ENCODE results near the gene IYD. TPM values are rescaled to one million over a fixed set of nuclear protein-coding genes. Genes with fewer than 3 reads are reported as not detected.

Gene IYD
- total RNA-seq, 1 experiment from 2014 or later = not detected

DNA sequence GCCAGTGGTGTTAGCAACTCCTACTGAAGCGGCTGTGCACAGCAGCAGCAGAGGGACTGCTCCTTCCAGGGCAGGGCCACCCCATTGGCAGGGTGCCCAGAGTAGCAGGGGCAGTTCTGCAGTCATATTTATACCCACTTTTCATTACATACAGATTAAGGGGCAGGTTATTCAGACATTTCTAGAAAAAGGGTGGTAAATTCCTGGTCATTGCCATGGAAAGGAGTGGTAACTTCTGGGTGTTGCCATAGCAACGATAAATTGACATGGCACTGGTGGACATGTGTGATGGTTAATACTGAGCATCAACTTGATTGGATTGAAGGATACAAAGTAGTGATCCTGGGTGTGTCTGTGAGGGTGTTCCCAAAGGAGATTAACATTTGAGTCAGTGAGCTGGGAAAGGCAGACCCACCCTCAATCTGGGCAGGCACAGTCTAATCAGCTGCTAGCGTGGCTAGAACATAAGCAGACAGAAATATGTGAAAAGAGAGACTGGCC is 45.0 kb downstream of the IYD start:
- no peaks in the 10 kb centered on the region for H3K27me3 ChIP-seq (ENCODE audit: insufficient read depth, low read length)
- no peak overlapping the region for H2AFZ ChIP-seq (ENCODE audit: low read length)
- no peak overlapping the region for H2BK20ac ChIP-seq (ENCODE audit: low read depth, low read length, poor library complexity, severe bottlenecking)
- Mint-ChIP-seq H3K27me3 (ENCODE audit: low read depth) (peaks cover 25% of the 10 kb centered on the region), H3K9me3 (peaks cover 4% of the 10 kb centered on the region in 2 experiments; a peak in 3 of 5 replicates), H3K27ac (no peak overlapping the region), H3K4me1 (peaks cover 5 to 6% of the 10 kb centered on the region in 2 experiments; a peak in 3 of 4 replicates), H3K4me3 (no peak overlapping the region), H3K36me3 (ENCODE audit: insufficient read depth in 1 of 3, low read depth in 3 of 3) (no peaks in the 10 kb centered on the region)
- H3K79me1 ChIP-seq (ENCODE audit: insufficient read depth, low read depth, low read length, poor library complexity, severe bottlenecking) = no peaks in the 10 kb centered on the region
- no peak overlapping the region for H2BK15ac ChIP-seq (ENCODE audit: low read depth, low read length)
- H4K8ac ChIP-seq (replicated peaks; ENCODE audit: insufficient read length, low read depth, low read length) = no peak overlapping the region
- no peaks in the 10 kb centered on the region for H4K20me1 ChIP-seq (ENCODE audit: control insufficient read depth, insufficient read depth, insufficient read length)
- no peak overlapping the region for H2BK12ac ChIP-seq (ENCODE audit: insufficient read length, low read depth, low read length)
- no peak overlapping the region for H4K5ac ChIP-seq (ENCODE audit: insufficient read length, low read depth, low read length)
- H3K27ac ChIP-seq (ENCODE audit: insufficient read length, low read depth, low read length) = no peak overlapping the region
- no CpG with 5 or more reads among the region's 3 CpGs for WGBS (ENCODE audit: extremely low coverage, insufficient read length, low lambda C conversion rate)
- no peaks in the 10 kb centered on the region for H3K4me1 ChIP-seq (ENCODE audit: insufficient read depth, low read length)
- H3K23ac ChIP-seq (ENCODE audit: insufficient read length, low read depth, low read length) = no peak overlapping the region
- H3K9me3 ChIP-seq (ENCODE audit: control insufficient read depth, low read depth, low read length) = no peaks in the 10 kb centered on the region
- H2AK5ac ChIP-seq (ENCODE audit: insufficient read length, low read length) = no peak overlapping the region
- H3K56ac ChIP-seq (ENCODE audit: insufficient read length, low read depth, low read length) = no peak overlapping the region
- no peak overlapping the region for H3K4ac ChIP-seq (ENCODE audit: low read depth, low read length)
- no peak for TF ChIP-seq CTCF (conservative IDR thresholded peaks at IDR 0.05)
- no peak overlapping the region for H2BK120ac ChIP-seq (ENCODE audit: low read depth, low read length, poor library complexity, severe bottlenecking)
- no peak overlapping the region for H3K9ac ChIP-seq (ENCODE audit: extremely low read depth, insufficient read length, low read length)
- no peak overlapping the region for H4K91ac ChIP-seq (ENCODE audit: insufficient read length, low read depth, low read length)
- no peaks in the 10 kb centered on the region for H3K79me2 ChIP-seq (ENCODE audit: insufficient read depth, low read length)
- H3K14ac ChIP-seq (ENCODE audit: insufficient read depth, low read length) = no peak overlapping the region
- no peak for DNase-seq
- no peak overlapping the region for H3K4me2 ChIP-seq (ENCODE audit: insufficient read depth, insufficient read length, low read length)
- H2BK5ac ChIP-seq (ENCODE audit: insufficient read length, low read length) = no peak overlapping the region
- no peak overlapping the region for H3T11ph ChIP-seq (ENCODE audit: low read length)
- H3K18ac ChIP-seq (ENCODE audit: insufficient read length, low read depth, low read length) = no peak overlapping the region
- no peaks in the 10 kb centered on the region for H3K23me2 ChIP-seq (ENCODE audit: insufficient read length, low read depth, low read length, poor library complexity, severe bottlenecking)
